Spleen (tissue), 7 donors: ENCODE data around the gene PLXND1.

Experiments used
- CTCF ChIP-seq, 11 experiments: fragments of 200-600 bp in 7 of 11; fragments of 450-650 bp in 4 of 11; sonication (generic) in 4 of 11; IDR thresholded peaks in 8 of 11; conservative IDR thresholded peaks in 3 of 11; 1 replicate in 7 of 11; 2 replicates in 4 of 11; pipeline versions ENCODE4 v1.4.0 to v1.8.0; 2016 to 2021; ENCODE audit warnings: antibody characterized with exemption in 11 of 11, inconsistent platforms in 4 of 11, mild to moderate bottlenecking in 1 of 11
- POLR2A ChIP-seq, 3 donors: fragments of 450-650 bp; IDR thresholded peaks; one replicate each; pipeline ENCODE4 v1.5.1; 2017; ENCODE audit warnings: antibody characterized with exemption in 3 of 3, mild to moderate bottlenecking in 1 of 3
- POLR2AphosphoS5 ChIP-seq, 3 donors: sonication (generic); formaldehyde crosslinking; IDR thresholded peaks; one replicate each; pipeline ENCODE4 v1.5.1; 2017; ENCODE audit warnings: antibody characterized with exemption in 3 of 3
- donor health status: DM: no; HTN: no; CAD: no; lungs with moderate emphysema.
- donor health status: DM: no; HTN: no; CAD: no.
- donor health status: DM: no; HTN: no; CAD: no.

GRCh38 chr3:129603991-129604749 is 2.3 kb downstream of the PLXND1 start:
- TF ChIP-seq CTCF (IDR thresholded peaks at IDR 0.05 in 8 of 11, conservative IDR thresholded peaks at IDR 0.05 in 3 of 11) (no peak), POLR2A (IDR thresholded peaks at IDR 0.05) (no peak), POLR2AphosphoS5 (IDR thresholded peaks at IDR 0.05) (no peak)
